WTC11 (cell line): Measurements from ENCODE around the gene NECTIN3. TPM values are rescaled to one million over a fixed set of nuclear protein-coding genes. Genes with fewer than 3 reads are reported as not detected.

Experiments used
- ATAC-seq: fragments of 200-7000 bp; cut with Tn5 transposase; 2 replicates; pipeline ENCODE4 v1.10.0; 2021; ENCODE audit warnings: mild to moderate bottlenecking, moderate library complexity
- CTCF ChIA-PET: fragments of 300-600 bp; sonication (Branson Sonifier 250); formaldehyde crosslinking; loops from one replicate; lab custom pipeline; 2021; ENCODE audit warnings: antibody characterized with exemption; lab: Charles Lee
- POLR2A ChIA-PET: fragments of 350-600 bp; sonication (Branson Sonifier 250); formaldehyde crosslinking; loops from one replicate; lab custom pipeline; 2021; ENCODE audit warnings: antibody characterized with exemption; lab: Charles Lee
- DNase-seq: peaks from one replicate; pipeline ENCODE4 v3.0.0; 2021; ENCODE audit warnings: low spot score
- H3K27ac Mint-ChIP-seq: 2 replicates; pipeline ENCODE4 v1.8.0; 2021; ENCODE audit warnings: mixed read lengths
- H3K27me3 Mint-ChIP-seq: 2 replicates; pipeline ENCODE4 v1.8.0; 2021; ENCODE audit warnings: low read depth, mild to moderate bottlenecking, moderate library complexity, mixed read lengths
- H3K36me3 Mint-ChIP-seq: 2 replicates; pipeline ENCODE4 v1.8.0; 2021; ENCODE audit warnings: mixed read lengths
- H3K4me1 Mint-ChIP-seq: 2 replicates; pipeline ENCODE4 v1.8.0; 2022; ENCODE audit warnings: mixed read lengths
- H3K4me3 Mint-ChIP-seq: 2 replicates; pipeline ENCODE4 v1.8.0; 2021; ENCODE audit warnings: mild to moderate bottlenecking, moderate library complexity, mixed read lengths
- H3K9me3 Mint-ChIP-seq: 2 replicates; pipeline ENCODE4 v1.8.0; 2021; ENCODE audit warnings: mixed read lengths
- ATF1 ChIP-seq: sonication (generic); formaldehyde crosslinking; IDR thresholded peaks from 2 replicates; pipeline ENCODE4 v1.8.1; 2023; ENCODE audit warnings: mild to moderate bottlenecking, moderate library complexity, missing genetic modification reagents
- CDX4 ChIP-seq: fragments of 250-450 bp; sonication (Bioruptor Pico); IDR thresholded peaks from 2 replicates; pipeline ENCODE4 v1.9.0; 2021; ENCODE audit warnings: moderate library complexity, mild to moderate bottlenecking, inconsistent platforms, borderline replicate concordance
- ELF4 ChIP-seq: sonication (generic); formaldehyde crosslinking; IDR thresholded peaks from 2 replicates; pipeline ENCODE4 v1.8.1; 2022; ENCODE audit warnings: low read depth, mild to moderate bottlenecking, moderate library complexity, missing genetic modification reagents
- ESRRA ChIP-seq: sonication (generic); formaldehyde crosslinking; IDR thresholded peaks from 2 replicates; pipeline ENCODE4 v1.8.1; 2022; ENCODE audit warnings: mild to moderate bottlenecking, missing genetic modification reagents, borderline replicate concordance
- FOXJ3 ChIP-seq: sonication (generic); formaldehyde crosslinking; IDR thresholded peaks from 2 replicates; pipeline ENCODE4 v1.9.0; 2021; ENCODE audit warnings: missing genetic modification reagents, mild to moderate bottlenecking, borderline replicate concordance
- FOXP4 ChIP-seq: sonication (generic); formaldehyde crosslinking; IDR thresholded peaks from 2 replicates; pipeline ENCODE4 v1.8.0; 2022; ENCODE audit warnings: mild to moderate bottlenecking, missing genetic modification reagents
- IRF1 ChIP-seq: sonication (generic); formaldehyde crosslinking; IDR thresholded peaks from 2 replicates; pipeline ENCODE4 v1.8.0; 2023; ENCODE audit warnings: missing genetic modification reagents
- JUN ChIP-seq: sonication (generic); formaldehyde crosslinking; IDR thresholded peaks from 2 replicates; pipeline ENCODE4 v1.8.0; 2023; ENCODE audit warnings: mild to moderate bottlenecking, missing genetic modification reagents
- MXD4 ChIP-seq: fragments of 250-450 bp; sonication (Bioruptor Pico); IDR thresholded peaks from 2 replicates; pipeline ENCODE4 v1.8.0; 2021; ENCODE audit warnings: mild to moderate bottlenecking, moderate library complexity, borderline replicate concordance
- NFATC4 ChIP-seq: fragments of 250-450 bp; sonication (Bioruptor Pico); IDR thresholded peaks from 2 replicates; pipeline ENCODE4 v1.9.0; 2021; ENCODE audit warnings: mild to moderate bottlenecking
- NFYB ChIP-seq: sonication (generic); formaldehyde crosslinking; conservative IDR thresholded peaks from 2 replicates; pipeline ENCODE4 v1.8.0; 2022; ENCODE audit warnings: low read depth, missing genetic modification reagents
- RELA ChIP-seq: sonication (generic); formaldehyde crosslinking; IDR thresholded peaks from 2 replicates; pipeline ENCODE4 v1.8.1; 2022; ENCODE audit warnings: missing genetic modification reagents, mild to moderate bottlenecking, borderline replicate concordance
- RORB ChIP-seq: fragments of 250-450 bp; sonication (Bioruptor Pico); IDR thresholded peaks from 2 replicates; pipeline ENCODE4 v1.9.0; 2021; ENCODE audit warnings: mild to moderate bottlenecking
- SMAD3 ChIP-seq: sonication (generic); formaldehyde crosslinking; IDR thresholded peaks from 2 replicates; pipeline ENCODE4 v1.8.0; 2022; ENCODE audit warnings: missing genetic modification reagents, mild to moderate bottlenecking, borderline replicate concordance
- TEAD4 ChIP-seq: sonication (generic); formaldehyde crosslinking; IDR thresholded peaks from 2 replicates; pipeline ENCODE4 v1.8.0; 2022; ENCODE audit warnings: mild to moderate bottlenecking, missing genetic modification reagents
- TP53 ChIP-seq: sonication (generic); formaldehyde crosslinking; IDR thresholded peaks from 2 replicates; pipeline ENCODE4 v1.8.1; 2023; ENCODE audit warnings: mild to moderate bottlenecking, missing genetic modification reagents
- ZBTB21 ChIP-seq: sonication (generic); formaldehyde crosslinking; IDR thresholded peaks from 2 replicates; pipeline ENCODE4 v1.8.1; 2023; ENCODE audit warnings: mild to moderate bottlenecking, missing genetic modification reagents, borderline replicate concordance
- ZNF121 ChIP-seq: sonication (generic); formaldehyde crosslinking; IDR thresholded peaks from 2 replicates; pipeline ENCODE4 v1.8.0; 2023; ENCODE audit warnings: missing genetic modification reagents
- ZNF219 ChIP-seq: sonication (generic); formaldehyde crosslinking; IDR thresholded peaks from 2 replicates; pipeline ENCODE4 v1.8.0; 2023; ENCODE audit warnings: missing genetic modification reagents, mild to moderate bottlenecking, borderline replicate concordance
- ZNF671 ChIP-seq: fragments of 250-450 bp; sonication (Bioruptor Pico); IDR thresholded peaks from 2 replicates; pipeline ENCODE4 v1.8.0; 2021; ENCODE audit warnings: mild to moderate bottlenecking
- total RNA-seq: library from RNA; stranded (reverse); gene quantifications from 3 replicates; pipeline ENCODE4 v1.2.3, GENCODE V29; 2021
- TF ChIP-seq, protein P1 (sequence below): fragments of 250-450 bp; sonication (Bioruptor Pico); IDR thresholded peaks from 2 replicates; pipeline ENCODE4 v2.1.2; 2022; ENCODE audit warnings: mild to moderate bottlenecking, moderate library complexity
- TF ChIP-seq, protein P2 (sequence below): fragments of 250-450 bp; sonication (Bioruptor Pico); IDR thresholded peaks from 2 replicates; pipeline ENCODE4 v1.8.0; 2021; ENCODE audit warnings: mild to moderate bottlenecking

Gene NECTIN3
- total RNA-seq, 1 experiment from 2014 or later: 24.8 TPM

GRCh38 chr3:111218615-111219014, 147.0 kb downstream of the NECTIN3 start:
- DNase-seq: no peak
- Mint-ChIP-seq H3K9me3 (no peaks in the 10 kb centered on the region), H3K4me1 (no peaks in the 10 kb centered on the region), H3K27ac (no peak overlapping the region), H3K4me3 (no peak overlapping the region)
- TF ChIP-seq CDX4 (CRISPR knock-in tag): no peak
- TF ChIP-seq, all 79 proteins: peak for 0
- POLR2A ChIA-PET: no interaction called here
- H3K27me3 Mint-ChIP-seq: no peaks in the 10 kb centered on the region
- no peak for ATAC-seq
- H3K36me3 Mint-ChIP-seq: no peaks in the 10 kb centered on the region
- CTCF ChIA-PET: no interaction called here

DNA sequence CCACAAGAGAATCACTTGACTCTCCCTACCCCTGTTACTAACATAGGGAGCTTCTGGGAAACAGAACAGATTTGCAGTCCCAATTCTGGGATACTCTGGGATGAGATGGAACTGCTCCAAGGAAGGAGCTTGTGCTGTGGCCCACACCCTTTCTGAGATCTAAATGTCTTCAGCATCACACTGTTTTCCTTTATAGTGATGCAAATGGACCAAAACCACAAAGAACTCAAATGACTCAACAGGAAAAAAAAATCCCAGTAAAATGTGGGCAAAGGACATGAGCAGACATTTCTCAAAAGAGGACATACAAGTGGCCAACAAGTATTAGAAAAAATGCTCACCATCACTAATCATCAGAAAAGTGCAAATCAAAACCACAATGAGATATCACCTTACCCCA, 155.6 kb downstream of the NECTIN3 start:
- DNase-seq (no peak), ATAC-seq (peak; percentile 32; the same call in 1 of the 2 replicates)
- ChIA-PET POLR2A (interaction anchor here (0.5 kb wide), 1 partner anchor 59 kb away, joined by 7 read pairs; no protein-coding TSS in a partner anchor), CTCF (no interaction called here)
- H3K36me3 Mint-ChIP-seq: peaks cover 21% of the 10 kb centered on the region
- no peak for TF ChIP-seq FOXJ3 (CRISPR knock-in tag)
- no peak for TF ChIP-seq IRF1 (CRISPR knock-in tag)
- no peak for TF ChIP-seq RELA
- TF ChIP-seq ZNF121 (CRISPR knock-in tag): no peak
- no peak for TF ChIP-seq TEAD4 (CRISPR knock-in tag)
- no peak for TF ChIP-seq ELF4 (CRISPR knock-in tag)
- TF ChIP-seq NFATC4 (CRISPR knock-in tag): no peak
- TF ChIP-seq ZNF219 (CRISPR knock-in tag): no peak
- TF ChIP-seq, protein P1, sequence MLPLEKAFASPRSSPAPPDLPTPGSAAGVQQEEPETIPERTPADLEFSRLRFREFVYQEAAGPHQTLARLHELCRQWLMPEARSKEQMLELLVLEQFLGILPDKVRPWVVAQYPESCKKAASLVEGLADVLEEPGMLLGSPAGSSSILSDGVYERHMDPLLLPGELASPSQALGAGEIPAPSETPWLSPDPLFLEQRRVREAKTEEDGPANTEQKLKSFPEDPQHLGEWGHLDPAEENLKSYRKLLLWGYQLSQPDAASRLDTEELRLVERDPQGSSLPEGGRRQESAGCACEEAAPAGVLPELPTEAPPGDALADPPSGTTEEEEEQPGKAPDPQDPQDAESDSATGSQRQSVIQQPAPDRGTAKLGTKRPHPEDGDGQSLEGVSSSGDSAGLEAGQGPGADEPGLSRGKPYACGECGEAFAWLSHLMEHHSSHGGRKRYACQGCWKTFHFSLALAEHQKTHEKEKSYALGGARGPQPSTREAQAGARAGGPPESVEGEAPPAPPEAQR (CRISPR knock-in tag): no peak
- no peak for TF ChIP-seq FOXP4
- TF ChIP-seq NFYB (CRISPR knock-in tag): no peak
- H3K9me3 Mint-ChIP-seq: peaks cover 37% of the 10 kb centered on the region
- H3K27ac Mint-ChIP-seq: no peak overlapping the region
- H3K27me3 Mint-ChIP-seq: no peaks in the 10 kb centered on the region
- peaks cover 18% of the 10 kb centered on the region for H3K4me1 Mint-ChIP-seq
- H3K4me3 Mint-ChIP-seq: no peak overlapping the region

DNA sequence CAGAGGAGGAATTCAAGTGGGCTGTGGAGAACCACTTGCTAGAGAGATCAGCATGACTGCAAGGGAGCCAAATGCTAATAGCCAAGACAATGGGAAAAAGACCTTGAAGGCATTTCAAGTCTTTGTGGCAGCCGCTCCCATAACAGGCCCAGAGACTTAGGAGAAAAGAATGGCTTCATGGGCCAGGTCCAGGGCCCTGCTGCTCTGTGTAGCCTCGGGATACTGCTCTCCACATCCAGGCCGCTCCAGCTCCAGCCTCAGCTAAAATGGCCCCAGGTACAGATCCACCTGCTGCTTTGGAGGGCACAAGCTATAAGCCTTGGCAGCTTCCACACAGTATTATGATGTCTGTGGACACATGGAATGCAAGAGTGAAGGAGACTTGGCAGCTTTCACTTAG, 157.7 kb downstream of the NECTIN3 start:
- H3K9me3 Mint-ChIP-seq: peaks cover 43% of the 10 kb centered on the region
- POLR2A ChIA-PET: no interaction called here
- TF ChIP-seq SMAD3 (CRISPR knock-in tag) (no peak), MXD4 (CRISPR knock-in tag) (no peak), JUN (CRISPR knock-in tag) (no peak), ESRRA (CRISPR knock-in tag) (no peak), ZBTB21 (no peak), ZNF671 (CRISPR knock-in tag) (no peak), TP53 (CRISPR knock-in tag) (no peak), RORB (CRISPR knock-in tag) (no peak), TEAD4 (CRISPR knock-in tag) (no peak), RELA (no peak), ATF1 (CRISPR knock-in tag) (no peak), CDX4 (CRISPR knock-in tag) (no peak)
- TF ChIP-seq, protein P2, sequence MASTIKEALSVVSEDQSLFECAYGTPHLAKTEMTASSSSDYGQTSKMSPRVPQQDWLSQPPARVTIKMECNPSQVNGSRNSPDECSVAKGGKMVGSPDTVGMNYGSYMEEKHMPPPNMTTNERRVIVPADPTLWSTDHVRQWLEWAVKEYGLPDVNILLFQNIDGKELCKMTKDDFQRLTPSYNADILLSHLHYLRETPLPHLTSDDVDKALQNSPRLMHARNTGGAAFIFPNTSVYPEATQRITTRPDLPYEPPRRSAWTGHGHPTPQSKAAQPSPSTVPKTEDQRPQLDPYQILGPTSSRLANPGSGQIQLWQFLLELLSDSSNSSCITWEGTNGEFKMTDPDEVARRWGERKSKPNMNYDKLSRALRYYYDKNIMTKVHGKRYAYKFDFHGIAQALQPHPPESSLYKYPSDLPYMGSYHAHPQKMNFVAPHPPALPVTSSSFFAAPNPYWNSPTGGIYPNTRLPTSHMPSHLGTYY: no peak
- TF ChIP-seq, all 79 proteins: peak for 0
- no peak for DNase-seq
- no peak overlapping the region for H3K27ac Mint-ChIP-seq
- peak; percentile 67 for ATAC-seq
- no peaks in the 10 kb centered on the region for H3K27me3 Mint-ChIP-seq
- CTCF ChIA-PET: no interaction called here
- peaks cover 21% of the 10 kb centered on the region for H3K36me3 Mint-ChIP-seq
- H3K4me3 Mint-ChIP-seq: no peak overlapping the region
- H3K4me1 Mint-ChIP-seq: peaks cover 18% of the 10 kb centered on the region
